AG04449 (cell line): Measurements from ENCODE around the gene OSBPL9.
"Not testable (repeated sequence)": the region's sequence is repeated elsewhere in the genome, so short reads cannot be mapped to it uniquely, and the experiment has no call there.

Experiments used
- CTCF ChIA-PET: fragments of 350-600 bp; formaldehyde crosslinking; extraction: SDS; loops from one replicate; lab custom pipeline; 2021; ENCODE audit warnings: antibody characterized with exemption; lab: Yijun Ruan, JAX
- POLR2A ChIA-PET: fragments of 400-600, 350-600 bp; formaldehyde crosslinking; extraction: SDS; loops from one replicate; lab custom pipeline; 2020; ENCODE audit warnings: antibody characterized with exemption, inconsistent platforms; lab: Yijun Ruan, JAX
- DNase-seq: peaks from one replicate; pipeline ENCODE4 v3.0.0-alpha.2; 2010; ENCODE audit warnings: low read depth, low spot score
- H3K4me3 ChIP-seq: 2 replicates; pipeline ENCODE4 v1.5.1; 2011; ENCODE audit warnings: low read depth, mild to moderate bottlenecking, control low read depth, low read length
- CTCF ChIP-seq: IDR thresholded peaks from one replicate; pipeline ENCODE4 v1.5.1; 2011; ENCODE audit warnings: mild to moderate bottlenecking, moderate library complexity, low read length, control low read depth, inconsistent platforms; ENCODE audit not compliant: insufficient read depth; ENCODE audit errors: missing control alignments

OSBPL9 gene

GRCh38 chr1:51600529-51600928 is 16.4 kb upstream of the OSBPL9 start:
- H3K4me3 ChIP-seq: no peak overlapping the region
- DNase-seq: no peak
- no peak for TF ChIP-seq CTCF
- ChIA-PET CTCF (no interaction called here), POLR2A (no interaction called here)

GRCh38 chr1:51600965-51601364 is 15.9 kb upstream of the OSBPL9 start:
- no peak for TF ChIP-seq CTCF
- ChIA-PET CTCF (no interaction called here), POLR2A (no interaction called here)
- no peak for DNase-seq
- no peak overlapping the region for H3K4me3 ChIP-seq

- no peak for TF ChIP-seq CTCF
- H3K4me3 ChIP-seq: no peak overlapping the region
- DNase-seq: no peak
- ChIA-PET POLR2A (no interaction called here), CTCF (no interaction called here)
Observed at GRCh38 chr1:51605961-51606723, 10.8 kb upstream of the OSBPL9 start.

GRCh38 chr1:51607681-51608095 is 9.2 kb upstream of the OSBPL9 start:
- CTCF ChIA-PET: no interaction called here
- no peak for TF ChIP-seq CTCF
- H3K4me3 ChIP-seq: no peak overlapping the region
- DNase-seq: no peak
- POLR2A ChIA-PET: no interaction called here

GRCh38 chr1:51610104-51610503 is 6.8 kb upstream of the OSBPL9 start:
- not testable (repeated sequence) for H3K4me3 ChIP-seq, DNase-seq
- ChIA-PET POLR2A (interaction anchor here (0.7 kb wide), 1 partner anchor 46 kb away, joined by 6 read pairs; no protein-coding TSS in a partner anchor), CTCF (interaction anchor here (1.4 kb wide), 1 partner anchor 75 kb away, joined by 3 read pairs; no protein-coding TSS in a partner anchor)

GRCh38 chr1:51610637-51611036 is 6.3 kb upstream of the OSBPL9 start:
- CTCF ChIA-PET: interaction anchor here (1.4 kb wide), 1 partner anchor 75 kb away, joined by 3 read pairs; no protein-coding TSS in a partner anchor

More at GRCh38 chr1:51610637-51611036, 6.3 kb upstream of the OSBPL9 start:
- POLR2A ChIA-PET: no interaction called here
- H3K4me3 ChIP-seq: no peak overlapping the region
- TF ChIP-seq CTCF: no peak
- no peak for DNase-seq
